Measurements from ENCODE around the gene TMPRSS13. TPM values are rescaled to one million over a fixed set of nuclear protein-coding genes. Genes with fewer than 3 reads are reported as not detected.
A peak's percentile ranks its signal among the peaks of the same experiment; 100 is the strongest.
"Not testable (repeated sequence)": the region's sequence is repeated elsewhere in the genome, so short reads cannot be mapped to it uniquely, and the experiment has no call there.

TMPRSS13 gene
- total RNA-seq, 1 donor from 2014 or later, result not detected

DNA sequence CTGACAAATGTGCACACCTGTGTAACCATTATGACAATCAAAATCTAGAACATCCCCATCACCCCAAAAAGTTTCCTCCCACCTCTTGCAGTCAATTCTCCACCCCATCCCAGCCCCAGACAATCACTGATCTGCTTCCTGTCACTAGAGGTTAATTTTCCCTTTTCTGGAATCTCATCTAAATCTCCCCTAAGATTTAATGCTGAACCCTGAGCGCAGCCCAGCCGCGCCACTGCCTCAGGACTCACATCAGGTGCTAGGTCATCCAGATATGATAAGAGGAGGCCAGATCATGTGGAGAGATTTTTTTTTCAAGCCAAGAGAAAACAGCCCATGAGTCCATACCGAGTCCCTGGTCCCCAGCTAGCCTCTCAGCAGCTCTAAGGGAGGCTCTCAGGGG is 4.3 kb upstream of the TMPRSS13 start:
- intact Hi-C loops (cut with DNase I), result no loop called here
- DNase-seq (ENCODE audit: missing footprints) (no peak), ATAC-seq (no peak)

DNA sequence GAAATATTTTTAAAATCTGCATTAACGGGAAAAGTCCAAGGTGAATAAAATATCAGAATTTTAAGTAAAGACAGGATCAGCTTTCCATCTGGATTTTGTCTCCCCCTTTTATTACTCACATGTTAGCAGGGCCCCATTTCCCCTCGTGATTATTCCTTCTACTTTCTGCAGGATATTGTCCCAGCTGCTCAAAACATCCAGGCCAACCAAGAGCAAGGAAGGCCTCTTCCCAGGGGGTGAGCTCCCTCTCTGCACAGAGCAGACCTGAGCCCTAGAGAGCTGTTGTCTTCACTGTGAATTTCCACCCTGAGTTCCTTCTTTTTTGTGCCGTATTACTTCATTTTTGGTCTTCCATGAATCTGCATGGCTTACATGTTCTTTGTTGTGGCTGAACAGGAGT is 3.7 kb upstream of the TMPRSS13 start:
- intact Hi-C loops (cut with DNase I), result no loop called here
- ATAC-seq (no peak), DNase-seq (ENCODE audit: missing footprints) (no peak)

GRCh38 chr11:117932426-117932825 is 3.2 kb upstream of the TMPRSS13 start:
- DNase-seq (ENCODE audit: missing footprints), result no peak
- intact Hi-C loops (cut with DNase I), result no loop called here
- ATAC-seq, result no peak

DNA sequence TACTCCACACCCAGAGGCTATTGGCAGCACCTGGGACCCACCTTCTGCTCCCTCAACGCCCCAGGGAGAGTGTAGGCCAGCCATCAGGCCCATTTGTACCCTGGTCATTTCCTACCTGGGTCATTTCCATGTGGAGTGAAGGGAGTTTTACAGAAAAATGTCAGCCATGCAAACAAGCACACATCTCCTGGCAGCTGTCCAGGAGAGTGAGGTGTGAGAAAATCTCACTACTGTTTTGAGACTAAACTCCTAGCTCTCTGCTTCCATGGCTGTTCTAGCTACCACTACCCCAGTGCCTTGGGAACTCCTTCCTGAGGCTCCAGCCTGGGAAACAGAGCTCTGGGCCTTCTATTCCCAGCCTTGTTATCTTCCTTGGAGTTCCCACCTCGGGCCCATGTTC is 2.8 kb upstream of the TMPRSS13 start:
- intact Hi-C loops (cut with DNase I), result no loop called here
- DNase-seq (ENCODE audit: missing footprints) (no peak), ATAC-seq (no peak)

- intact Hi-C loops (cut with DNase I), result no loop called here
- ATAC-seq, result no peak
Measured at GRCh38 chr11:117931331-117931950, 2.2 kb upstream of the TMPRSS13 start.

DNA sequence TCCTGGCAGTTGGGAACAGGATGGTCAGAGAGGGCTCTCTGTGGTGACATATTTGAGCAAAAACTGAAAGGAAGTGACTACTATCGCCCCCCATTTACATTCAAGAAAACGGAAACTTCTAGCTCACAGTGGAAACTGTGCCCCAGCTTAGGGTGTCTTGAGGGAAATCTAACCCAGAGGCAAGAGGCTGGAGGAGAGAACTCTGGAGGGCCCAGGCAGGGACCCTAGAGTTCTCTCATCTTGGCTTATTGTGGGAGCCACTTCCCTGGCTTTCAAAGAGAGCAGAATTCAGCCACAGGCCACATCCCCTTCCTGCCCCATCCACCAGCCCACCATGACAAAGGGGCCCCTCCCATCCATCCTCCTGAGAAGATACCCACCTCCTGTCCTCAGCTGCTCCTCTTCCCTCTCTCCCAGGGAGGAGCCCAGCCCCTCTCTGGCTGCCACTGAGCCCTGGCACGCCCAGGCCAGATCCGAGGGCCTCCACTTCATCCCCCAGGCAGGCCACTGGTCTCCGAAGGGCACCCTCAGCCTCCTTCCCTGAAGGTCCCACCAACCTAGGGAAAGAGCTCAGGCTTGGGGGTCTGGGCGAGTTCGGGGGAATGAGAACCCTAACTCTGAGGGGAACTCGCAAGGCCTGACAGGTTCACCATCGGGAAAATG is 1.6 kb upstream of the TMPRSS13 start:
- ATAC-seq, result no peak
- intact Hi-C loops (cut with DNase I), result no loop called here
- DNase-seq (ENCODE audit: missing footprints), result no peak

More at GRCh38 chr11:117931331-117931950, 2.2 kb upstream of the TMPRSS13 start:
- no peak for DNase-seq (ENCODE audit: missing footprints)

DNA sequence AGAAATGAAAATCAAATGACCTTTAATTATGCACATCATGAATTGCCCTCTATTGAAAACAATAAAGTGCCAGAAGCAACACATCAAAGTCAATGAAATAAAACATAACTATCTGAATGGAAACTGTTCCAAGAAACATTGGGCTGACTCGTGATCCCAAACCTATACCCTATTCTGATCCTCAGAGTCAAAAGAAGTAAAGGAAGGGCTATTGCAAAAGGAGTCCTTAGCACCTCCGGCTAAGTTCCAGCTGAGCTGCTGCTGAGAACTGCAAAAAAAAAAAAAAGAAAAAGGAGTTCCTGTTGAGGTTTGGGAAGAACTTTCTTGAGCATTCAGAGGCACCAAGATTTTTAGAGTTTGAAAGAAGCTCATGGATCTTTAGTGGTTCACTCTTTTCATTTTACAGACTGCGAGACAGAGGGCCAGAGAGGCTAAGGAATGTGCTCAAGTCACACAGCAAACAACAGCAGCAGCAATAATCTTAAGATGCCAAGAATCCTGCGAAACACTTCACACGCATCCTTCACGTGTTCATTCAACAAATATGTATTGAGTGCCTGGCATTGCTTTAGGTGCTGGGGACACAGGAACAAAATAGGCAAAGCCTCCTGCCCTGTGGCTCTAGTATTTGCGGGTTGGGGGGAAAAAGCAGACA is 841 bp upstream of the TMPRSS13 start:
- ATAC-seq (no peak), DNase-seq (ENCODE audit: missing footprints) (no peak)
- intact Hi-C loops (cut with DNase I), result no loop called here

DNA sequence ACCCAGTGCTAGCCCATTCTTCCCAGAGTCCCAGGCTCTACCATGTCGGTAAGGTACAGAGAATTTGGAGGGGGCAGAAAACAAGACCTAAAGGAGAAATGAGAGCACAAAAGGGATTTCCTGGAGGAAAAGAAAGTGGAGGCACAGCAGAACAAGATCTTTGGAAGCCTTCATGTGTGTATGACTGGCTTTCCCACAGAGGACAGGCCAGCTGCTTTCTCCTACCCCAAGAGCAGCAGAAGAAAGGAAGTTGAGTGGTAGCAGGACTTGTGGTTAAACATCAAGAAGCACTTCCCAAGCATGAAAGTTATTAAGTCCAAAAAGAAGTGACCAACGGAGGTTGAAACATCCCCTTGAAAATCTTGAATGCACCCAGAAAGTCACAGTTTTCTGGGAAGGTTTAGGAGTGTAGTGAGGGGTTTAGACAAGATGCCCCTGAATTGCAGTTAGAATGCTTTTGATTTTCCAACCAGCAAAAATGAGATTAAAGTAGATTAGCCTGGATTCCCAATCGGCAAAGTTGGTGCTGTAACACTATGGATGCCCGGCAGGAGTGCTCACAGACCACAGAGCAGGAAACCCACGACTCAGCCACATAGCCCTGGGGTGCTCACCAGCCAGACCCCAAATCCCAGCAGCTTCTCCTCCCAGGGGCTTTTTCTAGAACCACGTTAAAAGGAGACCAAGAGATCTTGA is 608 bp downstream of the TMPRSS13 start:
- DNase-seq (ENCODE audit: missing footprints) (no peak), ATAC-seq (no peak)
- intact Hi-C loops (cut with DNase I), result no loop called here

- ATAC-seq, result no peak
- DNase-seq (ENCODE audit: missing footprints), result no peak
- intact Hi-C loops (cut with DNase I), result no loop called here
Measured at GRCh38 chr11:117927926-117928325, 1.3 kb downstream of the TMPRSS13 start.

- intact Hi-C loops (cut with DNase I); DNase-seq (ENCODE audit: missing footprints); ATAC-seq: not testable (repeated sequence)
Measured at GRCh38 chr11:117926166-117926565, 3.0 kb downstream of the TMPRSS13 start.

GRCh38 chr11:117925198-117925925 is 3.8 kb downstream of the TMPRSS13 start:
- intact Hi-C loops (cut with DNase I), result no loop called here
- DNase-seq (ENCODE audit: missing footprints), result no peak
- ATAC-seq, result peak; percentile 84

DNA sequence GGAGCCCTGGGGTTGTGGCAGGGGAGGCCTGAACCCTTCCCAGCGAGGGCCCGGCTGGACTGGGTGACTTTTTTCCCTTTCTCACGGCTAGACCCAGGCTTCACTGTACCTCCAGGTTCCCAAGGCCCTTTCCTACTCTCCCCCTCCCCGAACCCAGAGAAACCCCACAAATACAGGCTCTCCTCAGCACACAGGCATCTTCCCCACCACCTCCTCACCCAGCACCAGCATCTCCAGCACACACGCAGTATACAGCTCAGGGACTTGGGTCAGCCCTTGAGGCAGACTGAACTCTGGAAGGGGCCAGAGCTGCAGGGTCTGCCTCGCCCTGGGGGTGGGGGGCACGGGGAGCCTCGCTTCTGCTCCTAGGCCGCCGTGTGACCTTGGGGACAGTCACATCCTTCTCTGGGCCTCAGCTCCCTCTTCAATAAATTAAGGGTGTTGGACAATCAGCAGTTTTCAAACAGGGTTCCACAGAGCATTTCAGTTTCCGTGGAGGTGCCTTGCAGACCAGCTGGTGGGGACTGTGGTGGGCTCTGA is 4.5 kb downstream of the TMPRSS13 start:
- intact Hi-C loops (cut with DNase I), result no loop called here
- ATAC-seq, result no peak
- DNase-seq (ENCODE audit: missing footprints), result no peak

DNA sequence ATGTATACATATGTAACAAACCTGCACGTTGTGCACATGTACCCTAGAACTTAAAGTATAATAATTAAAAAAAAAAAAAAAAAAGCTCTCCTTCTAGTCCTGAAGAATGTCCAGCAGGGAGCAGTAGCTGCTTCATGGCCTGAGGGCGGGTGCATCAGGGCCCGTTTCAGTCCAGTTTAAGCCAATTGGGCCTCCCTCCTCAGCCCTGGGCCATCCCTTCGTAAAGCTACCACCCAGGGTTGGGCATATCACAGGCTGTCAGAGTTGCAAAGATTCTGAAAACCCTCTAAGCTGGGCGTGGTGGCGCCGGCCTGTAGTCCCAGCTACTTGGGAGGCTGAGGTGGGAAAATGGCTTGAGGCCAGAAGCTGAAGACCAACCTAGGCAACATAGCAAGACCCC is 5.4 kb downstream of the TMPRSS13 start:
- ATAC-seq, result no peak
- intact Hi-C loops (cut with DNase I), result no loop called here
- no peak for DNase-seq (ENCODE audit: missing footprints)

DNA sequence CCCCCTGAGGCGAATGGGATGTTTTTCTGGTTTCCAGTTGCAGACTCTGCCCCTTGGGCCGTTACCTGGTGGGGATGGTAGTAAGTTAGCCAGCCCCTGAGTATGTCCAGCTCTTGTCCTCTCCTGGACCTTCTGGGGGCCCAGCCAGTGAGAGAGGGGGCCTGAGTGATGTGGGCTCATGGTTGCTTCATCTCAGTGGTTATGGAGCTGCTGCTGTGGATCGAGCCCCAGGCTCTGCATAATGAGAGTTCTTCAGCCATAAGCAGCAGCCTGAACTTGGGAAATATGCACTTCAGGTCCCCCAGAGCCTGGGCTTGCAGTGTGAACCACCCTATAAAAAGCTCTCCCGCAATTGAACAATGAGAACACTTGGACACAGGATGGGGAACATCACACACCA is 5.9 kb downstream of the TMPRSS13 start:
- no peak for ATAC-seq
- no peak for DNase-seq (ENCODE audit: missing footprints)
- intact Hi-C loops (cut with DNase I), result no loop called here

DNA sequence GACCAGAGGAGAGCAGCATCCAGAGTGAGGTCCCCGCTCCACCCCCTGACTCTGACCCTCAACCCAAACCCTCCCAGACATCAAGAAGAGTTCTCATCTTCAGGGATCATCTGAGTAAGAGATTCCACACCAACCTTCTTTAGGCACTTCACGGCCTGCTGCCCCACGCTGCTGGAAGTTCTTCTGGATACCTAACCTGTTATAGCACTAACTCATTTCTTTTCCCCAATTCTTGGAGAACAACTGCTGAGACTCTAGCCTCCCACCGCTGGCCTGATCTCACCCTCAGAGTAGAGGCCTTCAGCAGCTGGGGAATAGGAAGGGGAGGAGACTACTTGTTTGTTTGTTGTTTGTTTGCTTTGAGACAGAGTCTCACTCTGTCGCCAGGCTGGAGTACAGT is 7.3 kb downstream of the TMPRSS13 start:
- DNase-seq (ENCODE audit: missing footprints) (no peak), ATAC-seq (no peak)
- intact Hi-C loops (cut with DNase I), result no loop called here

DNA sequence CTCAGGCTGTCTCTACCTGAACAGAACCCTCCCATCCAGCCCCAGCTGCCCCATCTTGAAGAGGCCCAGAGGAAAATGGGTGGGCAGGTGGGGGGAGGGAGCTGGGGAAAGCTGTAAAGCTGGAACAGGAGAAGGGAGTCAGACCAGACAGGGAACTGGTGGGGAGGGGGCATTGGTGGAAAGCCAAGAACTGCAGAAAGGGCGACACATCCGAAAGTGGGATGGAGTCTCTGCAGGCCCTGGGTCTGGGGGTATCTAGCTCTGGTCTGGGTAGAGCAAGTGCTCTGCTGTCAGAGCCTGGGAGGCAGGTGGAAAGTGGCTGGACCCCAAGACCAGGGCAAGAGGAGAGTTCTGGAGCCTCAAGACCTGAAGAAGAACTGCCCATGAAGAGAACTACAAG is 7.7 kb downstream of the TMPRSS13 start:
- ATAC-seq, result no peak
- DNase-seq (ENCODE audit: missing footprints), result no peak
- intact Hi-C loops (cut with DNase I), result no loop called here

DNA sequence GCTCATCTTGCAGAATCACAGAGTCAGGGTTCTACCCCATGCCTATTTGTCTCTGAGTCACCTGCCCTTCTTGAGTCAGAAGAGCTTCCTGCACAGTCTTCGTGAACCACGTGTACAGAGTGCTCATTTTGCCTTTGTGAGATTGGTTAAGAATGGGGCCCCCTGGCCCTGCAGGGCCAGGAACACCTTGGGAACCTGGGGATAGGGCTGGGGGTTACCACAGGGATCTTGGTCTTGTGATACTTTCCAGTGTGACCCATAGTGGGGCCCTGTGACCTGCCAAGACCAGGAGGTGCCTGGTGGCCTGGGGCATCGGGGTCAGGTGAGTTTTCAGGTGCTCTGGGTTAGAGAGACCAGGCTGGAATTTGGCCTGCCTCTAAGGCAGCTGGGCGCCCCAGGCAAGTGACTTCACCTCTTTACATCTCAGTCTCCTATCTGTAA is 9.4 kb downstream of the TMPRSS13 start:
- intact Hi-C loops (cut with DNase I), result no loop called here
- DNase-seq (ENCODE audit: missing footprints) (no peak), ATAC-seq (no peak)

- no peak for ATAC-seq
- intact Hi-C loops (cut with DNase I), result no loop called here
- DNase-seq (ENCODE audit: missing footprints), result no peak
Measured at GRCh38 chr11:117919341-117919740, 9.9 kb downstream of the TMPRSS13 start.

All from Right ventricle myocardium inferior (tissue), 1 donor.